MCF 10A (cell line): ENCODE data around the gene EHBP1. TPM values are rescaled to one million over a fixed set of nuclear protein-coding genes. Genes with fewer than 3 reads are reported as not detected.

Source experiments
- BruUV-seq: library from RNA; stranded (reverse); fragments of 400-500 nt; replicated peaks from 2 replicates; lab custom pipeline; 2021; lab: Mats Ljungman, UMichigan
- CTCF ChIA-PET: fragments of 300-600 bp; sonication (Branson Sonifier 250); formaldehyde crosslinking; extraction: SDS; loops from one replicate; lab custom pipeline; 2021; ENCODE audit warnings: antibody characterized with exemption, inconsistent platforms; lab: Yijun Ruan, JAX
- POLR2A ChIA-PET: fragments of 300-600, 350-650 bp; sonication (Branson Sonifier 250); formaldehyde crosslinking; extraction: SDS; loops from one replicate; lab custom pipeline; 2020; ENCODE audit warnings: antibody characterized with exemption, inconsistent platforms; lab: Yijun Ruan, JAX
- DNase-seq: peaks from one replicate; pipeline ENCODE4 v3.0.0-alpha.2; 2018; ENCODE audit not compliant: unreplicated experiment
- H3K27ac Mint-ChIP-seq: one replicate; pipeline ENCODE4 v1.8.0; 2022; ENCODE audit warnings: mild to moderate bottlenecking, low read depth, mixed read lengths; ENCODE audit not compliant: unreplicated experiment
- H3K27me3 Mint-ChIP-seq: one replicate; pipeline ENCODE4 v1.8.0; 2022; ENCODE audit warnings: mixed read lengths; ENCODE audit not compliant: insufficient read depth, unreplicated experiment
- H3K36me3 Mint-ChIP-seq: one replicate; pipeline ENCODE4 v1.8.0; 2022; ENCODE audit warnings: mild to moderate bottlenecking, moderate library complexity, mixed read lengths; ENCODE audit not compliant: insufficient read depth, unreplicated experiment
- H3K4me1 Mint-ChIP-seq: one replicate; pipeline ENCODE4 v1.8.0; 2022; ENCODE audit warnings: mixed read lengths; ENCODE audit not compliant: insufficient read depth, unreplicated experiment
- H3K4me3 Mint-ChIP-seq: one replicate; pipeline ENCODE4 v1.8.0; 2022; ENCODE audit warnings: mild to moderate bottlenecking, moderate library complexity, mixed read lengths; ENCODE audit not compliant: unreplicated experiment
- H3K9me3 Mint-ChIP-seq: one replicate; pipeline ENCODE4 v1.8.0; 2022; ENCODE audit warnings: mixed read lengths; ENCODE audit not compliant: unreplicated experiment
- intact Hi-C: fragments of 100-400 bp; cut with micrococcal nuclease; formaldehyde crosslinking; loops from 2 replicates; pipeline ENCODE4 v1.14.1; 2022
- total RNA-seq: library from RNA; stranded (reverse); gene quantifications from 2 replicates; pipeline ENCODE4 v1.2.3, GENCODE V29; 2022
- TF ChIP-seq, protein P1 (sequence below): fragments of 200-600 bp; IDR thresholded peaks from one replicate; pipeline ENCODE4 v1.8.0; 2022; ENCODE audit warnings: antibody characterized with exemption, mild to moderate bottlenecking; ENCODE audit not compliant: unreplicated experiment

The EHBP1 gene
- total RNA-seq, 1 experiment from 2014 or later = 81.2 TPM

DNA sequence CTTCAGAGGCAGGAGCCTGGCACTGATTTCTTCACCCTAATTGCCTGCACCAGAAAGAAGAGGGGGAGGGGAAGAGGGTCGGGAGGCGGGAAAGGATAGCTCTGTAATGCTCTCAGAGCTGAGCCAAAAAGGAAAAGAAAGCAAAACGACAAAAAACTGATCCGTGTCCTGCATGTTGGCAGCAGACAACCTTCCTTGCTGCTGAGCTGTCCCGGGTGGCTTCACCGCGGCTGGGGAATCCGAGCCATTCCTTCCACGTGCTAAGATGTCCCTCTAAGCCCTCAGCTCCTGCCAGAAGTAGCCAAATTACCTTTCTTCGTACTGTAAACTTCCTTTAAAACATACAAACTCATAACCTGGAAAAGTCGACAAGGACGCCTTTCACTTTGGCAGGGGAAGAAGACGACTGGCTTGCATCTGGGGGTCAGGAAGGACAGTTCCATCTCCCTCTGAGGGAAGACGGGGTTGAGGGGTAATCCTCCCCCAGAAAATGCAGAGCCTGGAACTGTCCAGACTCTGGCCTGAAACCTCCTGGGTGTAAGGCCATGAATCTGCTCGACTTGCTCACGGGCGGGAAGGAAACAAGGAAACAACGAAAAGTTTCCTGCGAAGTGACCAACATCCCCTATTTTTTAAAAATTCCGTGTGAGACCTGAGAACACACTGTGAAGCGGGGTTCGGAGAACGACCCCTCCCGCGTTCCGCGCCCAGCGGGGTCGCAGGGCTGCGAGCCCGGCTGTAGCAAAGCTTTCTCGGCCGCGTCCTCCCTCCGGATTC lies 352.8 kb downstream of the EHBP1 start:
- Mint-ChIP-seq H3K4me1 (no peaks in the 10 kb centered on the region), H3K36me3 (peaks cover 9% of the 10 kb centered on the region), H3K4me3 (no peak overlapping the region), H3K9me3 (no peaks in the 10 kb centered on the region), H3K27ac (no peak overlapping the region), H3K27me3 (no peaks in the 10 kb centered on the region)
- POLR2A ChIA-PET = no interaction called here
- CTCF ChIA-PET = no interaction called here
- intact Hi-C loops = no loop called here
- DNase-seq = no peak
- BruUV-seq = no TSS peak
- TF ChIP-seq, protein P1, sequence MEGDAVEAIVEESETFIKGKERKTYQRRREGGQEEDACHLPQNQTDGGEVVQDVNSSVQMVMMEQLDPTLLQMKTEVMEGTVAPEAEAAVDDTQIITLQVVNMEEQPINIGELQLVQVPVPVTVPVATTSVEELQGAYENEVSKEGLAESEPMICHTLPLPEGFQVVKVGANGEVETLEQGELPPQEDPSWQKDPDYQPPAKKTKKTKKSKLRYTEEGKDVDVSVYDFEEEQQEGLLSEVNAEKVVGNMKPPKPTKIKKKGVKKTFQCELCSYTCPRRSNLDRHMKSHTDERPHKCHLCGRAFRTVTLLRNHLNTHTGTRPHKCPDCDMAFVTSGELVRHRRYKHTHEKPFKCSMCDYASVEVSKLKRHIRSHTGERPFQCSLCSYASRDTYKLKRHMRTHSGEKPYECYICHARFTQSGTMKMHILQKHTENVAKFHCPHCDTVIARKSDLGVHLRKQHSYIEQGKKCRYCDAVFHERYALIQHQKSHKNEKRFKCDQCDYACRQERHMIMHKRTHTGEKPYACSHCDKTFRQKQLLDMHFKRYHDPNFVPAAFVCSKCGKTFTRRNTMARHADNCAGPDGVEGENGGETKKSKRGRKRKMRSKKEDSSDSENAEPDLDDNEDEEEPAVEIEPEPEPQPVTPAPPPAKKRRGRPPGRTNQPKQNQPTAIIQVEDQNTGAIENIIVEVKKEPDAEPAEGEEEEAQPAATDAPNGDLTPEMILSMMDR = no peak

DNA sequence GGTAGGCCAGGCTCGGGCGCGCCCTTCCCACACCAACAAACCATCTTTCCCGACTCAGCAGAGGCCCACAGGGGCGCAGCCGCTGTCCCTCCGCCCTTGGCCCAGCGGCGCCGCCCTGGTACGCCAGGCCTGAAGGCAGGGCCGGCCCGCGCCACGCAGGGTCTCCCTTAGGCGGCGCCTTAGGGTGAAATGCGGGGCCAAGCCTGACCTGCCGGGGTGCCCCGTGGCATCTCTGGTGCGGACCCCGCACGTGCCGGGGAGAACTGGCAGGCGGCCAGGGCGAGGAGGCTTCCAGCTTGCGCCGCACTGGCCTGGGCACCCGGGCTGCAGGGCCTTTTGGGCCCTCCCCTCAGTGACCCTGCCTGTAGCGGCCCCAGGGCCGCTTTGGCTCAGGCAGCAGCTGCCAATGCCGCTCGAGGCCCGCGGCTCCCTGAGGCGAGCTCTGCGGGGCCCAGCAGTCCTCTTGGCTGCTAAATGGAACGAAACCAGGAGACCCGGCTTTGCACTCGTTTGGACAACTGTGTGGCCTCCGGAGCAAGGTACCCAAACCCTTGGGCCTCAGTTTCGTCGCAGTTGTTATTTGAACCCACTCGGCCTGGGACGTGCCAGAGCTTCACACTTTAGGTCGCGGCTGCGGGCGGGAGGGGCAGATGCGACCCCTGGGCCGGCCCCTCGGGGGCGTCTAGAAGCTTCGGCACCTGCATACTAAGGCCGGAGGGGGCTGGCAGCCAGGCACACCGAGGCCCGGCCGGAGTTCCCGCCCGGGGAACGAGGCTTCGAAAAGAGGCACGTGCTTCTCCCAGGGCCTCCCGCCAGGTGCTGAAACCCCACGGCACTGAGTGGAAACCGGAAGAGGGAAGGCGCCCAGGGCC lies 353.6 kb downstream of the EHBP1 start:
- ChIA-PET POLR2A (interaction anchor here (1.6 kb wide), 1 partner anchor 10 kb away, joined by 3 read pairs; no protein-coding TSS in a partner anchor), CTCF (no interaction called here)
- peak overlapping the region; percentile 64 for H3K4me3 Mint-ChIP-seq
- no TSS peak for BruUV-seq
- H3K4me1 Mint-ChIP-seq = no peaks in the 10 kb centered on the region
- H3K27ac Mint-ChIP-seq = no peak overlapping the region
- H3K36me3 Mint-ChIP-seq = peaks cover 9% of the 10 kb centered on the region
- H3K27me3 Mint-ChIP-seq = no peaks in the 10 kb centered on the region
- intact Hi-C loops = no loop called here
- no peak for DNase-seq
- TF ChIP-seq, protein P1 = no peak
- no peaks in the 10 kb centered on the region for H3K9me3 Mint-ChIP-seq

DNA sequence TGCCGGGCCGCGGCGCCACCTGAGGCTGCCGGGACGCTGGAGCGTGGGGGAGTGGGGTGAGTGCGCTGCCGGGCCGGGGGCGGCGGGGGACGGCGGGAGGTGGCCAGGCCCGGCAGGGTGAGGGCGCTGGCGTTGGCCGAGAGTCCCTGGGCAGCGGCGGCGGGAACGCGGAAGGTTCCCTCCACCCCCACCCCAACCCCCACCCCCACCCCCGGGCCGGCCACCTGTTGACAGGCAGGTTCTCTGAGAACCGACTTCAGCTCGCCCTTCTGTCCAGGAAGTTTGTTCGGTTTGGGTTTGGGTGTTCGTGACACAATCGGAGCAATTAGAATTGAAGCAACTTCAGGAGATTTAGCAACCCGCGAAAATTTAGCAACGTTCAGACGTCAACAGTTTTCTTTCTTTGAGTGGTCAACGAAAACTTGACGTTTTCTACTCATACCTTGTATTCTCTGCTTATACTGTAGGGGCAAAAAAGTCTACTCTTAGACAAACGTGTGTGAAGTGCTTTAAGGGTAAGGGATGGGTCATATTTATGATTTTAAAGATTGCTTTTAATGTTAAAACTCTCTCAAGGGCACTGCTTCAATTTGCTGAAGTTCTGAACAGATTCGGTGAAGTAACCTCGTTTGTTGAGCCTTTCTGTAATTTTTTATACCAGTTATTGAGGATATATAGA lies 354.4 kb downstream of the EHBP1 start:
- Mint-ChIP-seq H3K9me3 (no peaks in the 10 kb centered on the region), H3K36me3 (peaks cover 9% of the 10 kb centered on the region), H3K27ac (no peak overlapping the region), H3K4me3 (peak overlapping the region; percentile 64), H3K27me3 (no peaks in the 10 kb centered on the region), H3K4me1 (no peaks in the 10 kb centered on the region)
- peak; percentile 47 for DNase-seq
- intact Hi-C loops = loop anchor here (10.0 kb wide), 1 partner anchor 125 kb away; no protein-coding TSS in a partner anchor
- BruUV-seq = no TSS peak
- TF ChIP-seq, protein P1 = no peak
- ChIA-PET POLR2A (interaction anchor here (0.6 to 1.6 kb wide), 2 partner anchors 9 to 59 kb away, joined by 3 read pairs; no protein-coding TSS in a partner anchor), CTCF (interaction anchor here (0.6 kb wide), 1 partner anchor 18 kb away, joined by 5 read pairs; no protein-coding TSS in a partner anchor)
